ENCODE data around the gene APOBEC3C.

DNA sequence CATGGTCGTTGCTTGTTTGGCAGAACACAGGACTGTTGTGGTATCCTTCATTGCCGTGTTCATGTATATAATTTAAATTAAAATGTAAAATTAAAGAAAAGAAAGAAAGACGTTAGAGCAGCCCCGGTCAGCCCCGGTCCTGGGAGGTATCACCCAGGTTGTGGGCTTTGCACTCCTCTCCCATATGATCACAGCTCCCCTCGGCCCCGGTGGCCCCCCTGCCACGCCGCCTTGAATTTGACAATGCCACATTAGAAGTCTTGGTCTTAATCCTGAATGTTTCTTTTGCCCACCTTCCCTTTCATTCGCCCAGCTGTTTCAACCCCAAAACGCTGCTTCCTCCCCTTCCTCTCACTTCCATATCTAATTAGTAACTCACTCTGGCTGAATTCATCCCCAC lies 45.3 kb upstream of the APOBEC3C start:
- TF ChIP-seq, protein P1, sequence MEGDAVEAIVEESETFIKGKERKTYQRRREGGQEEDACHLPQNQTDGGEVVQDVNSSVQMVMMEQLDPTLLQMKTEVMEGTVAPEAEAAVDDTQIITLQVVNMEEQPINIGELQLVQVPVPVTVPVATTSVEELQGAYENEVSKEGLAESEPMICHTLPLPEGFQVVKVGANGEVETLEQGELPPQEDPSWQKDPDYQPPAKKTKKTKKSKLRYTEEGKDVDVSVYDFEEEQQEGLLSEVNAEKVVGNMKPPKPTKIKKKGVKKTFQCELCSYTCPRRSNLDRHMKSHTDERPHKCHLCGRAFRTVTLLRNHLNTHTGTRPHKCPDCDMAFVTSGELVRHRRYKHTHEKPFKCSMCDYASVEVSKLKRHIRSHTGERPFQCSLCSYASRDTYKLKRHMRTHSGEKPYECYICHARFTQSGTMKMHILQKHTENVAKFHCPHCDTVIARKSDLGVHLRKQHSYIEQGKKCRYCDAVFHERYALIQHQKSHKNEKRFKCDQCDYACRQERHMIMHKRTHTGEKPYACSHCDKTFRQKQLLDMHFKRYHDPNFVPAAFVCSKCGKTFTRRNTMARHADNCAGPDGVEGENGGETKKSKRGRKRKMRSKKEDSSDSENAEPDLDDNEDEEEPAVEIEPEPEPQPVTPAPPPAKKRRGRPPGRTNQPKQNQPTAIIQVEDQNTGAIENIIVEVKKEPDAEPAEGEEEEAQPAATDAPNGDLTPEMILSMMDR (IDR thresholded peaks at IDR 0.05): no peak
- no peak for TF ChIP-seq POLR2AphosphoS5 (IDR thresholded peaks at IDR 0.05; ENCODE audit: insufficient read depth in 1 of 2, low read depth in 1 of 2)

Measured in vagina (tissue), 2 donors.